ENCODE measurements around the gene CCR5.

Gene CCR5

DNA sequence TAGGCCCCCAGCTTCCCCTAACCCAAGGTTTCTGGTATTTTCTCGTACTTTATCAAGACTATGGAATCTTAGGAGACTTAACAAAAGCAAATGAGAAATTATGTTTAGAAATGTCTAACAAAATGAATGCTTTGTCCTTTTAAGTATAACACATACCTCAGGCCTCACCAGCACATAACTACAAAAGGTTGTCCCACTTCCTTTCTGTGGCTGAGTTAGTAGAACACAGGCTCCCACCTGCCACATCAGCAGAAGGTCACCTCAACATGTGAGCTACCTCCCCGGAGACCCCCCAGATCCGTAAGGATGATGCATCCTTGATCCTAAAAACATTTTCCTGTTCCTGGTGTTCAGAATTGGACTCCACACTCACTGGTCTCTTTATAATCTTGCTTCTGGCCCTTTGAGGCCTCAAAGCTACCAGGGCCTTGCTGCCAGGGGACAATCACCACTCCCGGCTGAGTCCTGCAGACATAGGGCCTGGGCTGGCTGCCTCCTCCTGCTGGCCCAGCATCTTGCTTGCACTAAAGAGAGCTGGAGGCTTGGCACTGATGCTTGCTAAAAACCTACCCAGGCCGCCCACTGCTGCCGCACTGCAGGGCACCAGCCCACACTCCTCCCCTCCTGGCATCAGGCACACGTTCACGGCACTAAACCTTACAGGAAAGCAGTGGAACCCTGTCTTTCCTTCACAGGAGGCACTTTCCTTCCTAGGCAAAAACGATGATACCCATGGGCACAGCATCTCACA, 39.2 kb downstream of the CCR5 start:
- no peak for DNase-seq

- DNase-seq, result no peak
Observed at GRCh38 chr3:46410669-46411068, 39.9 kb downstream of the CCR5 start.

GRCh38 chr3:46411271-46411670, 40.5 kb downstream of the CCR5 start:
- DNase-seq, result no peak

DNA sequence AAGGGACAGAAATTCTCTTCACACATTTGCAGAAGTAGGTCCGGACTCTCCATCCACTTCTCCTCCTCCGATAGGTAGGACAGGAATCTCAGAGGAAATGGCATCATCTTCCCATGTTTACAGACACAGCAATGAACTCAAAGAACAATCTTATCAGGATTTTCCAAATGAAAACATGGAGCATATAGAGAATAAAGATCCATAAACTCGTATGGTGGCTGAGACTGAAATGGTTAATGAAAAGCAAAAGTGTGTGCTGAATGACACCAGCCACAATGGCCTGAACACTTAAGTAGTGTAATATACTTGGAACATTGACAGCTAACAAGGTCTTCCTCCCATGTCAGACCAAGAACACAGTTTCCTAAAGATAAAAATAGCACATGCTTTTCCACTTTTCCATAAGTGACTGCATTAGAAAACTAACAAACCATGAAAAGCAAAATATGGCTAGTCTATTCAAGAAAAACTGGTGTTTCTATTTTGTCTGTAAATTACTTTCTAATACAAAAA, 42.1 kb downstream of the CCR5 start:
- no peak for DNase-seq

- no peak for DNase-seq
Observed at GRCh38 chr3:46413951-46414350, 43.2 kb downstream of the CCR5 start.

- no peak for DNase-seq
Observed at GRCh38 chr3:46414739-46415138, 44.0 kb downstream of the CCR5 start.

GRCh38 chr3:46416125-46416810, 45.5 kb downstream of the CCR5 start:
- no peak for DNase-seq

GRCh38 chr3:46416811-46417510, 46.2 kb downstream of the CCR5 start:
- no peak for DNase-seq

DNA sequence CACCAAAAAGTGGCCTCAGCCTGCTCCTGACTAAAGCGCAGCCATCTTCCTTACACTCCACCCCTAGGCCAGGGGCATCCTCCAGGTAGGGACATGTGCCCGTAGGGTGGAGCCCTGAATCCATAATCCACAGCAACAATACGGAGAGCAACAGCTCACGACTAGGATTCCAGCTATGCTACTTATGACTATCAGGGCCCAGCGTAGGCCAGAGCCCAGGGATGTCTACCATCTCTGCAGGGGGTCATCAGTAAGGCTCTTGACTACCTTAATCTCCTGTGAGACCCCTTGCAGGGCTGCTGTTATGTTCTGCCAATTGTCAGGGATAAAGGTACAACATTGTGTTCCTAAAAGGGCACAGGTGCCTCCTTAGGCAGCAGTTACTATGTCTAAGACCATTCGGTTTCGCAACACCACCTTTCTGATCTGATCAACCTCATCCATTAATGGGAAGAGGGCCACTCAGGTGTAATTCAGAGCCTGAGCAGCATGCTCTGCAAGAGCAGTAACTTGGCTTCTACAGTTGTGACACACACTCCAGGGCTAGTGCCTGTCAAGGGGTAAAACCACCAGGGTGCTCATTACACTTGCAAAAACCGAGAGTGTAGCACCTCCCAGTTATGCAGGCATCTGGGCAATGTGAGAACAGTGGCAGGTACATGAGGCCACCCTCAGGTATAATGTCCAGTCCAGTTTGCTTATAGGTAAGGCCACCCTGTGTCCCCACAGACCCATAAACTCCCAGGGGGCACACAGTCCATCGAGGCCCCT, 47.3 kb downstream of the CCR5 start:
- DNase-seq, result no peak

DNA sequence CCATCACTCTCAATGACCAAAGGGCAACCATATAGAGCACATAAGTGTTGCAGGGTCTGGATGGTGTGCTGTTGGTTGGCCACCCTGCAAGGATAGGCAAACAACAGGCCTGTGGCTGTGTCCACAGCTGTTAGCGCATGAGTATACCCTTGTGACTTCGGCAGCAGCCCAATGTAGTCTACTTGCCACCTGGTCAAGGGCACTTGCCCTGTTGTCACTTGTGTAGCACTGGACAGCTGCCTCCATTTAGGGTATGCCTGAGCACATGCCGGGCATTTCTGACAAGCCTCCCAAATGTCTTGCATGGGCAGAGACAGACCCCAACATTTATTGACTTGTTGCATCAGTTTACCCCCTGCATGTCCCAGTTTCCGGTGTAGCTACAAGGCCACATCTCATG, 49.1 kb downstream of the CCR5 start:
- DNase-seq, result no peak

DNA sequence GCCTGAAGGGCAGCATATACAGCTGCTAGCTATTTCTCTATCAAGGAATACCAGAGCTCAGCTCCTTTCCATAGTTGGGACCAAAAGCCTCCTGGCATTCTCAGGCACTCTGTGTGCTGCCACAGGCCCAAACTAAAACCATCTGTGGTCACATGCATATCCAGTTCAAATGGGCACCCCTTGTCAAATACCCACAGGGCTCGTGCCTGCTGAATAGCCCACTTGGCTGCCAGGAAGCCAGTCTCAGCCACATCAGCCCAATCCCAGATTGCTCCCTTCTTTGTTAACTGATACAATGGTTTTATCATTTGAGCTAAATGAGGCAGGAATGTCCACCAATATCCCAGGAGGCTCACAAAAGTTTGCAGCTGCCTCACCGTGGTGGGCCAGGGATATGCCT, 50.2 kb downstream of the CCR5 start:
- no peak for DNase-seq

DNA sequence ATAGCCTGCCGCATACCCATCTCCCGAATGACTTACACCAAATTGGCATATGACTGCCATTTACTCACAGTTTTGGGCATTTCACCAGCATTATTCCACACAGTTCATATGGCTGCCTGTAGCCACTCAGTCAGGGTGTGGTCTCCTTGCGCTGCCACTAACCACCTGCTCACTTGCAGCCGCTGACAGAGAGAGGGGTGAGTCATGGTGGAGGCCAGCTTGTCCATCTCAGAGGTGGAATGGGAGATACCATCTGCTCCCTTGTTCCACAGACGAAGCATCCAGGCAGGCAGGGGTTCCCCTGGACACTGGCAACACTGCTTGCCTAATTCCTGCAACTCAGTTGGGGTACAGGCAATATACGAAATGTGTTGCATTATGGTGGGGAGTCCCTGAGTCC, 51.9 kb downstream of the CCR5 start:
- no peak for DNase-seq

DNA sequence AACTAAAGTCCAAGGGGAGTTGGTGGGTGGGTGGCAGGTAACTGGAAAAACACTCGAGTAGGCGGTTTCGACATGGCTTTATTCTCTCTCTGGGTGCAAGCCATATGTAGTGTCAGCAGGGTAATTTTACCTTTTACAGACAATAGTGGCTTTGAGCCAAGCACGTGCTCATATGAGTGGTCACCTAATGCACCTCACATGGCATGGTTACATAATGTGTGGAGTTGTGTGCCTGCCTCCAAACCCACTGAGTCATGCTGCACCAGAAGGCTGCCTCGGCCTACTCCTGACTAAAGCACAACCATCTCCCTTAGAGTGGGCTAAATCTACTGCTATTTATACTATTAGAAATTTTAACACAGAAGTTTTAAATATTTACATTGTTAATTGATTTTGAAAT, 52.8 kb downstream of the CCR5 start:
- DNase-seq, result no peak

Data from NCI-H1930 (cell line).